ENCODE data around the gene CARM1.

The CARM1 gene

DNA sequence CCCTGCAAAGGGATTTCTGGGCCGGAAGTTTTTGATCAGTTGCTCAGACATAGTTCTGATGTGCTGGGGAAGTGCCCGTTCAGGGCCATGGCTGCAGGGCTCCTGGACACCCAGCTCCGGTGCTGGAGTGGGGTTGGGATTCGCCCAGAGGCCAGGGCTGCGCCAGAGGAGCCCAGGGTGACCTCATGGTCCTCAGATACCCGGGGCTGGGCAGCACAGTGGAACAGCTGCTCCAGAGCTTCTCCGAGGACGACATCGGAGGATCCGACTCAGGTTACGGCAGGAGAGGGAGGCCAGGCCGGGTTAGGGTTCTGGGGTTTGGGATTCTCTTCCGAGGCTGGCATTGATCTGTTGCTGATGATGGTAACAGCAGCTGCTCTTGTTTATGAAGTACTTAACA, 20.9 kb downstream of the CARM1 start:
- Mint-ChIP-seq H3K4me1 (peaks cover 75% of the 10 kb centered on the region), H3K27me3 (ENCODE audit: low read depth, poor library complexity) (no peaks in the 10 kb centered on the region), H3K27ac (peak overlapping the region; percentile 89), H3K36me3 (ENCODE audit: low read depth) (no peaks in the 10 kb centered on the region), H3K9me3 (no peaks in the 10 kb centered on the region), H3K4me3 (peak overlapping the region; percentile 38)
- TF ChIP-seq, protein P1, sequence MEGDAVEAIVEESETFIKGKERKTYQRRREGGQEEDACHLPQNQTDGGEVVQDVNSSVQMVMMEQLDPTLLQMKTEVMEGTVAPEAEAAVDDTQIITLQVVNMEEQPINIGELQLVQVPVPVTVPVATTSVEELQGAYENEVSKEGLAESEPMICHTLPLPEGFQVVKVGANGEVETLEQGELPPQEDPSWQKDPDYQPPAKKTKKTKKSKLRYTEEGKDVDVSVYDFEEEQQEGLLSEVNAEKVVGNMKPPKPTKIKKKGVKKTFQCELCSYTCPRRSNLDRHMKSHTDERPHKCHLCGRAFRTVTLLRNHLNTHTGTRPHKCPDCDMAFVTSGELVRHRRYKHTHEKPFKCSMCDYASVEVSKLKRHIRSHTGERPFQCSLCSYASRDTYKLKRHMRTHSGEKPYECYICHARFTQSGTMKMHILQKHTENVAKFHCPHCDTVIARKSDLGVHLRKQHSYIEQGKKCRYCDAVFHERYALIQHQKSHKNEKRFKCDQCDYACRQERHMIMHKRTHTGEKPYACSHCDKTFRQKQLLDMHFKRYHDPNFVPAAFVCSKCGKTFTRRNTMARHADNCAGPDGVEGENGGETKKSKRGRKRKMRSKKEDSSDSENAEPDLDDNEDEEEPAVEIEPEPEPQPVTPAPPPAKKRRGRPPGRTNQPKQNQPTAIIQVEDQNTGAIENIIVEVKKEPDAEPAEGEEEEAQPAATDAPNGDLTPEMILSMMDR (IDR thresholded peaks at IDR 0.05): no peak
- DNase-seq: no peak

DNA sequence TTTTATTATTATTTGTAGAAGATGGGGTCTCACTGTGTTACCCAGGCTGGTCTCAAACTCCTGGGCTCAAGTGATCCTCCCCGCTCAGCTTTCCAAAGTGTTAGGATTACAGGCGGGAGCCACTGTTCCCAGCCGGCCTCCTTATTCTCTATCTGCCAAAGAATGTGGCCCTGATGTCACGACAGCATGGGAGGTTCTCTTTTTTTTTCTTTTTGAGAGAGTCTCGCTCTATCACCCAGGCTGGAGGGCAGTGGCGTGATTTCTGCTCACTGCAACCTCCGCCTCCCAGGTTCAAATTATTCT, 23.5 kb downstream of the CARM1 start:
- peak overlapping the region; percentile 94 for H3K27ac Mint-ChIP-seq
- H3K4me1 Mint-ChIP-seq: peaks cover 57% of the 10 kb centered on the region
- no peak overlapping the region for H3K4me3 Mint-ChIP-seq
- no peaks in the 10 kb centered on the region for H3K27me3 Mint-ChIP-seq (ENCODE audit: low read depth, poor library complexity)
- TF ChIP-seq, protein P1 (IDR thresholded peaks at IDR 0.05): no peak
- no peaks in the 10 kb centered on the region for H3K36me3 Mint-ChIP-seq (ENCODE audit: low read depth)
- no peaks in the 10 kb centered on the region for H3K9me3 Mint-ChIP-seq
- DNase-seq: no peak

DNA sequence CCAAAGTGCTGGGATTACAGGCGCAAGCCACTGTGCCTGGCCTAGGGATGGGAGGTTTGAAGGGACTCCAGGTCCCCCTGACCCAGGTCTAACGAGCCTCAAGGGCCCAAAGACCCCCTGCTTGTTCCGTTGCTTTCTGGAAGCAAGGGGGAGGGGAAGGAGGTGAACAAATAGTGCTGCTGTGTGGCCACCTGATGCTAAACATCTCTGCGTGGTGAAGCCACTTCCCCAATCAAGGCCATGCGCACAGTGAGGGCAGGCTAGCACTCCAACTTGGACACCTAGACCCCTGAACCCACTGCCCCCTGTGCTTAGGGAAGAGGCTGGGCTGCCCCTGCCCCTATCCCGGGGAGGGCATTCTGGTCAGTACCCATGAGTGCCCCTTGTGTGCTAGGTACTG, 24.0 kb downstream of the CARM1 start:
- no peak for DNase-seq
- peaks cover 4% of the 10 kb centered on the region for H3K36me3 Mint-ChIP-seq (ENCODE audit: low read depth)
- H3K4me3 Mint-ChIP-seq: no peak overlapping the region
- no peak overlapping the region for H3K27ac Mint-ChIP-seq
- H3K27me3 Mint-ChIP-seq (ENCODE audit: low read depth, poor library complexity): no peaks in the 10 kb centered on the region
- H3K9me3 Mint-ChIP-seq: peaks cover 2% of the 10 kb centered on the region
- TF ChIP-seq, protein P1 (IDR thresholded peaks at IDR 0.05): no peak
- peaks cover 57% of the 10 kb centered on the region for H3K4me1 Mint-ChIP-seq

DNA sequence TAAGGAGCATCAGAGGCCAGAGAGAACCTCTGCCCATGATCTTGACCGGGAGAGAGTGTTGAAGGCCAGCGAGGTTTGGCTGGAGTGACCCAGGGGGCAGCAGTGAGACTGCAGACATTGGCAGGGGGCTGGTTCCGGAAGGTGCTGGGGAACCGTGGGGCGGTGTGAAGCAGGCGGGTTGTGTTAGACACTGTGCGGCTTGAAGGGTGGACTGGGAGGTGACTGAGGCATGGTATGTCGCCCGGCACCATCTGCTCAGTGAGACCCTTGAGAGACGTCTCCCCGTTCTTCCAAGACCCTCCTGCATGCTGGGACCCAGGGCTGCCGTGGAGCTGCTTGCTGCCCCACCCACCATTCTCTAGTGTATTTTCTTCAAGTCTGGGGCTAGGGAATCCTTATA, 24.6 kb downstream of the CARM1 start:
- H3K27me3 Mint-ChIP-seq (ENCODE audit: low read depth, poor library complexity): no peaks in the 10 kb centered on the region
- DNase-seq: peak; percentile 31
- H3K36me3 Mint-ChIP-seq (ENCODE audit: low read depth): peaks cover 7% of the 10 kb centered on the region
- peak overlapping the region; percentile 94 for H3K27ac Mint-ChIP-seq
- TF ChIP-seq, protein P1 (IDR thresholded peaks at IDR 0.05): no peak
- peaks cover 4% of the 10 kb centered on the region for H3K9me3 Mint-ChIP-seq
- H3K4me1 Mint-ChIP-seq: peaks cover 54% of the 10 kb centered on the region
- no peak overlapping the region for H3K4me3 Mint-ChIP-seq

DNA sequence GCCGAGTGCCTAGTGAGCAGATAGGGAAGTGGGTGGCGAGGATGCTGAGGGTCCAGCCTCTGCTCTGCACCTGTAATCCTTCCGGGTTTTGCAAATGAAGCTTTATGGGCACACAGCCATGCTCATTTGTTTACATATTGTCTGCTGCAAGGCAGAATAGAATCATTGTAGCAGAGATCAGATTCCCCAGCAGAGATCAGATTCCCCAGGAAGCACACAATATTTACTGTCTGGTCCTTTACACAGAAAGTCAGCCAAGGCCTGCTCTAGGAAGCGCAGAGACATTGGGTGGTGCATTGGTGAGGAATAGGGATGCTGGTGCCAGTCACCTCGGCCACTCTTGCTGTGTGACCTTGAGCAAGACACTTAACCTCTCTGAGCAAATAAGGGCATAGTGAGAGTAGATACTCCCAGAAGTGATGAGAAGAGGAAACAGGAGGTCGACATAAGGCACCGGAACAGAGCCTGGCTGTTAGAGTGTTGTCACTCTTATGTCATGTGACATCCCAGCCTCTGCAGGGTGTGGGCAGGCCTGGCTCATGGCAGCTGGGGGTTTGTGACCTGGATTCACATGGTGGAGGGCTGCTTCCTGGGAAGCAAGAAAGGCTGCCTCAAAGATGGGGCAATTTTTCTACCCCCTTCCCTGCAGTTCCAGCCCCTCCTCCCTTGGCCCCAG, 25.6 kb downstream of the CARM1 start:
- Mint-ChIP-seq H3K9me3 (peaks cover 4% of the 10 kb centered on the region), H3K36me3 (ENCODE audit: low read depth) (peaks cover 14% of the 10 kb centered on the region), H3K4me3 (no peak overlapping the region), H3K4me1 (peaks cover 44% of the 10 kb centered on the region), H3K27ac (peak overlapping the region; percentile 94), H3K27me3 (ENCODE audit: low read depth, poor library complexity) (no peaks in the 10 kb centered on the region)
- TF ChIP-seq, protein P1 (IDR thresholded peaks at IDR 0.05): no peak
- DNase-seq: no peak

DNA sequence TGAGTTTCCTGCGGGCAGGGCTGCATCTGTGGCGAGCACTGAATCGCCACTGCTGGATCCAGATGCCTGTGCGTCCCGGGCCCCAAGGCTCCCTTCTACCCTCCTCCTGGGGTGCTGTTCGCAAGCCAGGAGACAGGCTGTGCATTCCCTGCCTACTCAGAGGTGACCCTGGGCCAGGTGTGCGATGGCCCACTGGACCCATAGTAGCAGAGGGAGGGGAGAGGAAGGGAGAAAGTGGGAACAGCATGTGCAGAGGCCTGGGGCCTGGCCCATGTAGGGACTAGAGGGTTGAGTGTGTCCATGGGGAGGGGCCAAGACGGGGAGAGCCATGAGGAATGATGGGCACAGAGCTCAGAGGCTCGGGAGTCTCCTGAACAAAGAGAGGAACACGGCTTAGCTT, 27.3 kb downstream of the CARM1 start:
- H3K27me3 Mint-ChIP-seq (ENCODE audit: low read depth, poor library complexity): no peaks in the 10 kb centered on the region
- H3K36me3 Mint-ChIP-seq (ENCODE audit: low read depth): peaks cover 29% of the 10 kb centered on the region
- peaks cover 35% of the 10 kb centered on the region for H3K4me1 Mint-ChIP-seq
- H3K27ac Mint-ChIP-seq: peak overlapping the region; percentile 85
- H3K4me3 Mint-ChIP-seq: no peak overlapping the region
- H3K9me3 Mint-ChIP-seq: peaks cover 18% of the 10 kb centered on the region
- TF ChIP-seq, protein P1 (IDR thresholded peaks at IDR 0.05): no peak
- no peak for DNase-seq

Data from nephron progenitor cell (in vitro differentiated cells).